Measurements from ENCODE around the gene SYNRG. TPM values are rescaled to one million over a fixed set of nuclear protein-coding genes. Genes with fewer than 3 reads are reported as not detected.
"Not testable (repeated sequence)": the region's sequence is repeated elsewhere in the genome, so short reads cannot be mapped to it uniquely, and the experiment has no call there.

Gene SYNRG
- total RNA-seq, 2 donors from 2014 or later = 23.6 to 28.6 TPM

DNA sequence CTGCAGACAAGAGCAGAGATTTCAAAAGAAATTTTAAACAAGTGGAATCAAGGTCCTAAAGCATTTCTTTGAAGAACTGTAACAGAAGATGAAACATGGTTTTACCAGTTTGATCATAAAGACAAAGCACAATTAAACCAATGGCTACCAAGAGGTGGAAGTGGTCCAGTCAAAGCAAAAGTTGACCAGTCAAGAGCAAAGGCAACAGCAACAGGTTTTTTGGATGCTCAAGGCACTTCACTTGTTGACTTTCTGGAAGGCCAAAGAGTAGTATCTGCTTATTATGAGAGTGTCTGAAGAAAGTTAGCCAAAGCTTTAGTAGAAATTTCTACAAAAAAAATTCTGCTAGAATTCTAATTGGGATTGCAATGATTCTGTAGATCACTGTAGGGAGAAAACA, 28.7 kb upstream of the SYNRG start:
- Histone ChIP-seq H3K9me3 (no peaks in the 10 kb centered on the region), H3K4me1 (ENCODE audit: control insufficient read depth in 1 of 2, low read depth in 2 of 2) (peaks cover 14 to 17% of the 10 kb centered on the region in 2 donors), H3K27me3 (replicated peaks; ENCODE audit: insufficient read depth) (no peaks in the 10 kb centered on the region), H3K27ac (no peak overlapping the region), H3K36me3 (peaks cover 10% of the 10 kb centered on the region), H3K4me3 (no peak overlapping the region)
- ATAC-seq (ENCODE audit: insufficient number of reproducible peaks, low FRiP score, low read depth) (no peak), DNase-seq (ENCODE audit: low spot score) (no peak)
- TF ChIP-seq, protein P1, sequence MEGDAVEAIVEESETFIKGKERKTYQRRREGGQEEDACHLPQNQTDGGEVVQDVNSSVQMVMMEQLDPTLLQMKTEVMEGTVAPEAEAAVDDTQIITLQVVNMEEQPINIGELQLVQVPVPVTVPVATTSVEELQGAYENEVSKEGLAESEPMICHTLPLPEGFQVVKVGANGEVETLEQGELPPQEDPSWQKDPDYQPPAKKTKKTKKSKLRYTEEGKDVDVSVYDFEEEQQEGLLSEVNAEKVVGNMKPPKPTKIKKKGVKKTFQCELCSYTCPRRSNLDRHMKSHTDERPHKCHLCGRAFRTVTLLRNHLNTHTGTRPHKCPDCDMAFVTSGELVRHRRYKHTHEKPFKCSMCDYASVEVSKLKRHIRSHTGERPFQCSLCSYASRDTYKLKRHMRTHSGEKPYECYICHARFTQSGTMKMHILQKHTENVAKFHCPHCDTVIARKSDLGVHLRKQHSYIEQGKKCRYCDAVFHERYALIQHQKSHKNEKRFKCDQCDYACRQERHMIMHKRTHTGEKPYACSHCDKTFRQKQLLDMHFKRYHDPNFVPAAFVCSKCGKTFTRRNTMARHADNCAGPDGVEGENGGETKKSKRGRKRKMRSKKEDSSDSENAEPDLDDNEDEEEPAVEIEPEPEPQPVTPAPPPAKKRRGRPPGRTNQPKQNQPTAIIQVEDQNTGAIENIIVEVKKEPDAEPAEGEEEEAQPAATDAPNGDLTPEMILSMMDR (IDR thresholded peaks at IDR 0.05) = no peak

- not testable (repeated sequence) for H3K9me3 ChIP-seq; ATAC-seq (ENCODE audit: insufficient number of reproducible peaks, low FRiP score, low read depth); DNase-seq (ENCODE audit: low spot score); H3K27ac ChIP-seq; H3K4me3 ChIP-seq; H3K4me1 ChIP-seq (ENCODE audit: control insufficient read depth in 1 of 2, low read depth in 2 of 2); H3K27me3 ChIP-seq (replicated peaks; ENCODE audit: insufficient read depth)
- H3K36me3 ChIP-seq = peaks cover 25% of the 10 kb centered on the region
Observed at GRCh38 chr17:37616430-37616829, 7.2 kb upstream of the SYNRG start.

DNA sequence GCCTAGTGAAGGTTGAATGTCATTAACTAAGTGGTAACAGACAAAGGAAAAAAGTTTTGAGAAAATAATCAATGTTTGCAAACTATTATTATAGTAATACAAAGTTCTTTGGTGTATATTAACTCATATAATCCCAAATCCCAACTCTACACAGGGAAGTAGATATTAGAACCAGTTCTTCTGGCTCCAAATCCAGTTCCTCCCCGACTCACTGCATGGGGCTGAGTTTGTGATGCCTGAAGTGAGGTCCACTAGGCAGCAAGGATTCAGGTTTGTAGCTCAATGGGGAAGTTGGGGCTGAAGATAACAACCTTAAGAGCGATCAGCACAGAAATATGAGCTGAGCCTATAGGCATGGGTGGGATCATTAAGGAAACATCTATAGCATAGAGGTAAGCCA, 5.6 kb upstream of the SYNRG start:
- Histone ChIP-seq H3K4me1 (ENCODE audit: control insufficient read depth in 1 of 2, low read depth in 2 of 2) (peaks cover 1 to 4% of the 10 kb centered on the region in 2 donors), H3K36me3 (peaks cover 20% of the 10 kb centered on the region), H3K27ac (no peak overlapping the region), H3K4me3 (no peak overlapping the region), H3K9me3 (no peaks in the 10 kb centered on the region), H3K27me3 (replicated peaks; ENCODE audit: insufficient read depth) (no peaks in the 10 kb centered on the region)
- TF ChIP-seq, protein P1 (IDR thresholded peaks at IDR 0.05) = no peak
- DNase-seq (ENCODE audit: low spot score) (no peak), ATAC-seq (ENCODE audit: insufficient number of reproducible peaks, low FRiP score, low read depth) (no peak)

DNA sequence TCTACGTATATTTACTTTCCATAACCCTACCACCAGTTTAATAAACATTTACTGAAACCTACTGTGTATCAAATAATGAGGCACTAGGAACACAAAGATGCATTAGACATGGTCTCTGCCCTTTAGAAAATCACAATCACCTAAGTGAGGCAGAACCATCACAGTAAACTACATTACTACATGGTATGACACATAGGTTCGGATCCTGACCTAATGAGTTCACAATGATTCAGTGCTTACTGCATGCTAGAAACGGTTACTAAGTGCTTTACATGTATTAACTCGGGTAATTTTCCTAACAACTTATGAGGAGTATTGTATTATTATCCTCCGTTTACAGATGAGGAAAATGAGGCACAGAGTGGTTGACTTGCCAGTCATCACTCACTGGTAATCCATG, 5.2 kb upstream of the SYNRG start:
- TF ChIP-seq, protein P1 (IDR thresholded peaks at IDR 0.05) = no peak
- H3K27ac ChIP-seq = no peak overlapping the region
- no peaks in the 10 kb centered on the region for H3K9me3 ChIP-seq
- no peak for ATAC-seq (ENCODE audit: insufficient number of reproducible peaks, low FRiP score, low read depth)
- H3K4me1 ChIP-seq (ENCODE audit: control insufficient read depth in 1 of 2, low read depth in 2 of 2) = peaks cover 4 to 7% of the 10 kb centered on the region in 2 donors
- H3K27me3 ChIP-seq (replicated peaks; ENCODE audit: insufficient read depth) = no peaks in the 10 kb centered on the region
- H3K36me3 ChIP-seq = peaks cover 17% of the 10 kb centered on the region
- no peak overlapping the region for H3K4me3 ChIP-seq
- DNase-seq (ENCODE audit: low spot score) = no peak

GRCh38 chr17:37610971-37611370, 1.8 kb upstream of the SYNRG start:
- H3K4me3 ChIP-seq = no peak overlapping the region
- peaks cover 22 to 25% of the 10 kb centered on the region in 2 donors for H3K4me1 ChIP-seq (ENCODE audit: control insufficient read depth in 1 of 2, low read depth in 2 of 2)
- no peaks in the 10 kb centered on the region for H3K27me3 ChIP-seq (replicated peaks; ENCODE audit: insufficient read depth)
- H3K9me3 ChIP-seq = no peaks in the 10 kb centered on the region
- H3K36me3 ChIP-seq = peaks cover 5% of the 10 kb centered on the region
- DNase-seq (ENCODE audit: low spot score) (no peak), ATAC-seq (ENCODE audit: insufficient number of reproducible peaks, low FRiP score, low read depth) (no peak)
- TF ChIP-seq, protein P1 (IDR thresholded peaks at IDR 0.05) = no peak
- H3K27ac ChIP-seq = no peak overlapping the region

DNA sequence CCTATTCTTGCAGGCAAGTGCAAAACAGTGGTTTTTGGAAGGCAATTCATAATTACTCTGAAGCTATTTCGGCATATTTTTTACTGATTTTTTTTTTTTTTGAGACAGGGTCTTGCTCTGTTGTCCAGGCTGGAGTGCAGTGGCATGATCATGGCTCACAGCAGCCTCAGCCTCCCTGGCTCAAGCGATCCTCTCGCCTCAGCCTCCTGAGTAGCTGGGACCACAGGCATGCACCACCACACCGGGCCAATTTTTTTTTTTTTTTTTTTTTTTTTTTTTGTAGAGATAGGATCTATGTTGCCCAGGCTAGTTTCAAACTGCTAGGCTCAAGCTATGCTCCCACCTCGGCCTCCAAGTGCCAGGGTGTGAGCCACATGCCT, 813 bp upstream of the SYNRG start:
- H3K27me3 ChIP-seq (replicated peaks; ENCODE audit: insufficient read depth); H3K36me3 ChIP-seq; DNase-seq (ENCODE audit: low spot score); ATAC-seq (ENCODE audit: insufficient number of reproducible peaks, low FRiP score, low read depth); H3K9me3 ChIP-seq: not testable (repeated sequence)
- peaks cover 26 to 31% of the 10 kb centered on the region in 2 donors for H3K4me1 ChIP-seq (ENCODE audit: control insufficient read depth in 1 of 2, low read depth in 2 of 2)
- peak overlapping the region; percentile 54 to 86 for H3K27ac ChIP-seq
- H3K4me3 ChIP-seq = peak overlapping the region; percentile 94
